GM23248 (cell line): Measurements from ENCODE around the gene SLC5A3. TPM values are rescaled to one million over a fixed set of nuclear protein-coding genes. Genes with fewer than 3 reads are reported as not detected.
A peak's percentile ranks its signal among the peaks of the same experiment; 100 is the strongest.

Experiments used
- DNase-seq: peaks from one replicate; pipeline ENCODE4 v3.0.0-alpha.2; 2015
- H2AFZ ChIP-seq: fragments of 200-600 bp; sonication (generic); 2 replicates; pipeline ENCODE4 v1.6.1; 2016; ENCODE audit warnings: antibody characterized with exemption
- H3F3A ChIP-seq: fragments of 200-600 bp; sonication (generic); 2 replicates; pipeline ENCODE4 v1.6.1; 2016; ENCODE audit warnings: mild to moderate bottlenecking, antibody characterized with exemption, mixed run types; ENCODE audit not compliant: insufficient read depth
- H3K27ac ChIP-seq: fragments of 200-600 bp; sonication (generic); 2 replicates; pipeline ENCODE4 v1.5.1; 2016; ENCODE audit warnings: mild to moderate bottlenecking
- H3K27me3 ChIP-seq: fragments of 200-600 bp; sonication (generic); replicated peaks from 2 replicates; pipeline ENCODE4 v1.6.1; 2016; ENCODE audit warnings: mild to moderate bottlenecking; ENCODE audit not compliant: insufficient read depth
- H3K36me3 ChIP-seq: fragments of 200-600 bp; sonication (generic); 2 replicates; pipeline ENCODE4 v1.6.1; 2016; ENCODE audit warnings: low read depth, mild to moderate bottlenecking
- H3K4me1 ChIP-seq: fragments of 200-600 bp; sonication (generic); 2 replicates; pipeline ENCODE4 v1.6.1; 2016; ENCODE audit warnings: mild to moderate bottlenecking; ENCODE audit not compliant: insufficient read depth
- H3K4me2 ChIP-seq: fragments of 200-600 bp; sonication (generic); one replicate; pipeline ENCODE4 v1.6.1; 2016; ENCODE audit warnings: mild to moderate bottlenecking; ENCODE audit not compliant: unreplicated experiment
- H3K4me3 ChIP-seq: fragments of 200-600 bp; sonication (generic); 2 replicates; pipeline ENCODE4 v1.5.1; 2016; ENCODE audit warnings: mild to moderate bottlenecking
- H3K79me2 ChIP-seq: fragments of 200-600 bp; sonication (generic); 2 replicates; pipeline ENCODE4 v1.6.1; 2016; ENCODE audit warnings: mild to moderate bottlenecking; ENCODE audit not compliant: insufficient read depth
- H3K9ac ChIP-seq: fragments of 200-600 bp; sonication (generic); 2 replicates; pipeline ENCODE4 v1.6.1; 2016; ENCODE audit warnings: mild to moderate bottlenecking
- H3K9me2 ChIP-seq: fragments of 200-600 bp; sonication (generic); 2 replicates; pipeline ENCODE4 v1.6.1; 2016; ENCODE audit warnings: mixed run types, mild to moderate bottlenecking, moderate library complexity; ENCODE audit not compliant: insufficient read depth
- H3K9me3 ChIP-seq: fragments of 200-600 bp; sonication (generic); one replicate; pipeline ENCODE4 v1.6.1; 2017; ENCODE audit warnings: low read depth
- H4K20me1 ChIP-seq: fragments of 200-600 bp; sonication (generic); 2 replicates; pipeline ENCODE4 v1.6.0; 2016; ENCODE audit not compliant: insufficient read depth
- EZH2 ChIP-seq: fragments of 200-600 bp; sonication (generic); IDR thresholded peaks from 2 replicates; pipeline ENCODE4 v1.6.1; 2018; ENCODE audit warnings: antibody characterized with exemption, mild to moderate bottlenecking; ENCODE audit not compliant: insufficient read depth, poor library complexity, severe bottlenecking
- EZH2phosphoT487 ChIP-seq: fragments of 200-600 bp; sonication (generic); IDR thresholded peaks from 2 replicates; pipeline ENCODE4 v1.6.1; 2018; ENCODE audit warnings: antibody characterized with exemption, moderate library complexity, mild to moderate bottlenecking, low read depth; ENCODE audit not compliant: insufficient read depth
- WGBS, 2 experiments: methylation state at CpG; one replicate each; pipeline ENCODE4 v1.1.6; 2015 to 2017; ENCODE audit warnings: low lambda C conversion rate in 2 of 2, low coverage in 1 of 2; ENCODE audit errors: missing lambda C conversion rate in 2 of 2; 5-methylcytosine and 5-hydroxymethylcytosine counted together
- in situ Hi-C: fragments of 300-500 bp; cut with MboI; formaldehyde crosslinking; loops from 2 replicates; pipeline ENCODE4 v1.15.0; 2020
- polyA plus RNA-seq: library from polyadenylated mRNA; unstranded; fragments of >200 nt; fragmentation: Nextera tagmentation; extraction: Ambion mirVana; gene quantifications from 2 replicates; pipeline ENCODE4 v1.2.1, GENCODE V29; 2016
- total RNA-seq: library from RNA; depleted of rRNA; stranded (reverse); fragments of >200 nt; shearing (Covaris generic); gene quantifications from 2 replicates; pipeline ENCODE4 v1.2.3, GENCODE V29; 2014

The SLC5A3 gene
- total and polyA plus RNA-seq, 2 experiments from 2014 or later, result 3.0 to 10.8 TPM

DNA sequence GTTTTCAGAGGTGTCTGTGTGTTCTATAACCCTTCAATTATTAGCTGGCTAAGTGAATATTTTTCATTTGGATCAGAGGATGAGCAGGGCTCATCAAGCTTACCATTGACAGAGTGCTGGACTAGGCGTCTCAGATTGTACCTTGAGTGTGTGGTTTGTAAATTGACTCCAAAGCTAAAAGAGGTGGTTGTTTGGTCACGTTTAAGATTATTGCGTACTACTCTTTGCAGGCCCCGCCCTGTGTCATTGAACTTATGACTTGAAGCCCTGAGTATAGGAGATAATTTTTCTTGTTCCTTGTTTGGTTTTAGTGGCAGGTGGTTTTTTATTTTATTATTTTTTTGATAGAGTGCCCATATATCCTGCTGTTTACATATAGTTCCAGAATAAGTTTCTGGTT lies 17.7 kb downstream of the SLC5A3 start:
- Histone ChIP-seq H4K20me1 (no peaks in the 10 kb centered on the region), H3K9ac (no peak overlapping the region), H3K79me2 (peaks cover 97% of the 10 kb centered on the region), H3K9me3 (no peaks in the 10 kb centered on the region), H3F3A (peaks cover 3% of the 10 kb centered on the region; the same call in 1 of the 2 replicates), H3K36me3 (no peaks in the 10 kb centered on the region; the same call in 1 of the 2 replicates), H3K4me3 (no peak overlapping the region), H2AFZ (no peak overlapping the region), H3K27ac (no peak overlapping the region), H3K4me1 (no peaks in the 10 kb centered on the region), H3K9me2 (no peaks in the 10 kb centered on the region), H3K4me2 (no peak overlapping the region), H3K27me3 (no peaks in the 10 kb centered on the region)
- no peak for DNase-seq
- TF ChIP-seq EZH2 (no peak), EZH2phosphoT487 (no peak)
- 95 to 97% methylated on average over 3 of the region's 4 CpGs for WGBS, 2 experiments
- in situ Hi-C loops, result no loop called here

DNA sequence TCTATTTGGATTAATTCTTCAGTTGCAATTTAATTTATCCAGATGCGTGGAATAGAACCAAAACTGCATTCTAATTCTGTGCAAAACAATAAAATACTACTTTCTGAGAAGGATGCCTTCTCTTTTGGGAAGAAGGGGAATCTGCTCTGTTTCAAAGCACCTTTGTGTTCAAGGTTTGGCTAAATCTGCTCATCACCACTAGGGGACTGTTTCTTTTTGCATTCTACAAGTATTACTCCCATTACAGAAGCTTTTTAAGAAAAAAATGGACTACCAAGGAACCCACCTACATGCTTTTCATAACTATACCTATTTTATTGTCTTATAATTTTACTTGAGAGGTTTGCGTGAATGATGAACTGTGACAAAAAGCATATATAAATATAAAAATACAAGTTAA lies 18.2 kb downstream of the SLC5A3 start:
- Histone ChIP-seq H3K4me3 (no peak overlapping the region), H3K4me1 (no peaks in the 10 kb centered on the region), H3K27ac (no peak overlapping the region), H3F3A (peaks cover 3% of the 10 kb centered on the region; the same call in 1 of the 2 replicates), H3K4me2 (no peak overlapping the region), H3K27me3 (no peaks in the 10 kb centered on the region), H3K9me3 (no peaks in the 10 kb centered on the region), H2AFZ (no peak overlapping the region), H3K9ac (no peak overlapping the region), H3K36me3 (no peaks in the 10 kb centered on the region; the same call in 1 of the 2 replicates), H3K79me2 (peaks cover 97% of the 10 kb centered on the region), H3K9me2 (no peaks in the 10 kb centered on the region), H4K20me1 (no peaks in the 10 kb centered on the region)
- DNase-seq, result peak; percentile 20
- 83 to 85% methylated on average over 2 of the region's 2 CpGs for WGBS, 2 experiments
- TF ChIP-seq EZH2 (no peak), EZH2phosphoT487 (no peak)
- in situ Hi-C loops, result no loop called here

DNA sequence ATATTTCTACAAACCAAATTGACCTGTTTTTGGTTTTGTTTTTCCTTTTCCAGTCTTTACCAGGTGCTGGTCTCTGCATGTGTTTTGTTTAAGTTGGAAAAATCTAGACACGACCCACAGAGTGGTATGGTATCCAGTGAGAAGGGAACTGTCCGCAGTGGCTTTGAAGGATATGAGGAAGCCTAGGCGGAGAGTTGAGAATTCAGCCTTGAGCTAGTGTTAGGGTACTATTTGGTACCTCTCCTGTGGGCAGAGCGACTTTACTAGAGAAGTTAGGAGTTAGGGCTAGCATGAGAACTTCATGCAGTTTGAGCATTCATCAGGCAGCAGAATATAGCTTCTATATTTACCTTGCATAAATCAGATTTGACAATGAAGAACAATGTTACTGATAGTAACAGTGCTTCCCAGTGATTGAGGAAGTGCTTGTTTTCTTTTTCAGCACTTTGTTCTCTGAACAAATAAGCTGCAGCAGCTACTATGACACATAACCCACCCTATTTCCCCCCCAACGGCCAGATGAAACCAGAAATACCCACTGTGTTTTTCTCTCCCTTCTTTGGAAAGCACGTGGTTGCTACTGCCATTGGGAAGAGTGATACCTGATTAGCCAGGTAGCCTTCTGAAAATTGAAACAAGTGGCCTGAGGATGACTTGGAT lies 19.0 kb downstream of the SLC5A3 start:
- no peaks in the 10 kb centered on the region for H3K4me1 ChIP-seq
- no peak overlapping the region for H3K9ac ChIP-seq
- no peak overlapping the region for H2AFZ ChIP-seq
- no peak overlapping the region for H3K4me3 ChIP-seq
- no peak for DNase-seq
- H3K36me3 ChIP-seq, result no peaks in the 10 kb centered on the region; the same call in 1 of the 2 replicates
- no peaks in the 10 kb centered on the region for H3K9me2 ChIP-seq
- peaks cover 5% of the 10 kb centered on the region; the same call in 1 of the 2 replicates for H3F3A ChIP-seq
- no peaks in the 10 kb centered on the region for H3K9me3 ChIP-seq
- H4K20me1 ChIP-seq, result no peaks in the 10 kb centered on the region
- in situ Hi-C loops, result no loop called here
- WGBS, 2 experiments, result 77 to 78% methylated on average over 6 of the region's 6 CpGs
- no peak overlapping the region for H3K27ac ChIP-seq
- TF ChIP-seq EZH2, result no peak
- no peak for TF ChIP-seq EZH2phosphoT487
- peaks cover 97% of the 10 kb centered on the region for H3K79me2 ChIP-seq
- no peaks in the 10 kb centered on the region for H3K27me3 ChIP-seq
- H3K4me2 ChIP-seq, result no peak overlapping the region

DNA sequence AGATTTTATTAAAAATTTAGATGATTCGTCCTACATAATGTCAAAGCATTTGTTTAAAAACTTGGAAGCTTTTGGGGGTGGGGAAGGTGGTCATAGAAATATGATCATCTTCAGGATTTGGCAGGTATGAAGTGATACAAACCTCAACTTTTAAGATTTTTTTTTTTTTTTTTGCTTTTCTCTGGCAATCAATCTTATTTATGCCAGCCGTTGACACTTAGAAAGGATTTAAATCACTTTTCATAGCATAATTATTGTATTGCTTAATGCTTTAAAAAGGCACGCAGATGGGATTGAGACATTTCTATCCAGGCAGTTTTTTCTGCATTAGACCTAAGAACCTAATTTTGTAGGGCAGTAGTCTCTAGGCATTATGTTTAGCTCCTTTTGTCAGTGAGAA lies 19.7 kb downstream of the SLC5A3 start:
- H3K9me3 ChIP-seq, result no peaks in the 10 kb centered on the region
- H3K4me1 ChIP-seq, result no peaks in the 10 kb centered on the region
- no peaks in the 10 kb centered on the region; the same call in 1 of the 2 replicates for H3K36me3 ChIP-seq
- no peaks in the 10 kb centered on the region for H4K20me1 ChIP-seq
- 63 to 68% methylated on average over 3 of the region's 3 CpGs for WGBS, 2 experiments
- TF ChIP-seq EZH2phosphoT487, result no peak
- no peak for TF ChIP-seq EZH2
- no peak overlapping the region for H3K9ac ChIP-seq
- H3F3A ChIP-seq, result peaks cover 9% of the 10 kb centered on the region; the same call in 1 of the 2 replicates
- H3K27ac ChIP-seq, result no peak overlapping the region
- in situ Hi-C loops, result no loop called here
- H3K79me2 ChIP-seq, result peaks cover 97% of the 10 kb centered on the region
- DNase-seq, result no peak
- no peaks in the 10 kb centered on the region for H3K27me3 ChIP-seq
- H3K9me2 ChIP-seq, result no peaks in the 10 kb centered on the region
- H2AFZ ChIP-seq, result no peak overlapping the region
- H3K4me2 ChIP-seq, result no peak overlapping the region
- H3K4me3 ChIP-seq, result no peak overlapping the region
